H1 (cell line): ENCODE measurements around the gene KNDC1. TPM values are rescaled to one million over a fixed set of nuclear protein-coding genes. Genes with fewer than 3 reads are reported as not detected.

Source experiments
- CTCF ChIA-PET: fragments of 300-600 bp; sonication (Branson Sonifier 250); formaldehyde crosslinking; loops from one replicate; lab custom pipeline; 2021; ENCODE audit not compliant: partially characterized antibody; lab: Charles Lee
- POLR2A ChIA-PET: fragments of 300-600 bp; sonication (Branson Sonifier 250); formaldehyde crosslinking; loops from one replicate; lab custom pipeline; 2021; ENCODE audit warnings: inconsistent platforms; ENCODE audit not compliant: partially characterized antibody; lab: Charles Lee
- DNase-seq, 2 experiments: peaks; one replicate each; pipeline versions ENCODE4 v3.0.0 to v3.0.0-alpha.2; 2010 to 2022; ENCODE audit warnings: low spot score in 2 of 2, low read depth in 1 of 2, mixed read lengths in 1 of 2
- FAIRE-seq: peaks from 2 replicates; lab custom pipeline; 2011; peaks lifted over from hg19 to GRCh38; lab: Jason Lieb, UNC
- H2AFZ ChIP-seq: 2 replicates; pipeline ENCODE4 v1.8.1; 2012; ENCODE audit warnings: low read length, inconsistent platforms
- H2AK5ac ChIP-seq: 2 replicates; pipeline ENCODE4 v1.6.1; 2013; ENCODE audit warnings: low read depth, low read length
- H2BK120ac ChIP-seq: replicated peaks from 2 replicates; pipeline ENCODE3; 2013; ENCODE audit warnings: low read depth, low read length, inconsistent platforms
- H2BK12ac ChIP-seq: 2 replicates; pipeline ENCODE4 v1.6.1; 2013; ENCODE audit warnings: low read depth, low read length
- H2BK15ac ChIP-seq: 2 replicates; pipeline ENCODE4 v1.6.1; 2013; ENCODE audit warnings: low read length
- H2BK20ac ChIP-seq: 2 replicates; pipeline ENCODE4 v1.6.1; 2013; ENCODE audit warnings: low read length
- H2BK5ac ChIP-seq: 2 replicates; pipeline ENCODE4 v1.6.1; 2013; ENCODE audit warnings: low read depth, low read length
- H3K14ac ChIP-seq: 2 replicates; pipeline ENCODE4 v1.6.1; 2013; ENCODE audit warnings: inconsistent platforms; ENCODE audit not compliant: insufficient read length
- H3K18ac ChIP-seq: 2 replicates; pipeline ENCODE4 v1.6.1; 2013; ENCODE audit warnings: low read length; ENCODE audit errors: extremely low read depth
- H3K23ac ChIP-seq: 2 replicates; pipeline ENCODE4 v1.6.1; 2013; ENCODE audit warnings: inconsistent platforms; ENCODE audit not compliant: insufficient read length
- H3K23me2 ChIP-seq: 2 replicates; pipeline ENCODE4 v1.6.1; 2013; ENCODE audit warnings: low read depth, low read length
- H3K27ac ChIP-seq: 2 replicates; pipeline ENCODE4 v1.6.1; 2011; ENCODE audit warnings: low read depth, low read length, inconsistent platforms
- H3K27me3 ChIP-seq, 4 experiments: replicated peaks in 1 of 4; 1 replicate in 1 of 4; 2 replicates in 3 of 4; pipeline versions ENCODE4 v1.6.1 to v1.8.1; 2011 to 2013; ENCODE audit warnings: low read length in 3 of 4, mild to moderate bottlenecking in 3 of 4, inconsistent platforms in 2 of 4, mixed read lengths in 2 of 4, moderate library complexity in 1 of 4; ENCODE audit not compliant: control insufficient read depth in 3 of 4, insufficient read depth in 3 of 4; ENCODE audit errors: extremely low read depth in 1 of 4
- H3K36me3 ChIP-seq, 4 experiments: 2 replicates each; pipeline versions ENCODE4 v1.6.1 to v1.8.1; 2011 to 2013; ENCODE audit warnings: mild to moderate bottlenecking in 4 of 4, low read length in 3 of 4, moderate library complexity in 2 of 4, control low read depth in 1 of 4, inconsistent platforms in 1 of 4; ENCODE audit not compliant: insufficient read depth in 4 of 4, control insufficient read depth in 2 of 4
- H3K4ac ChIP-seq: replicated peaks from 2 replicates; pipeline ENCODE3; 2013; ENCODE audit warnings: low read length, low read depth, mixed read lengths, inconsistent platforms; ENCODE audit not compliant: insufficient read length
- H3K4me1 ChIP-seq, 4 experiments: replicated peaks in 1 of 4; 1 replicate in 1 of 4; 2 replicates in 3 of 4; pipeline versions ENCODE4 v1.6.1 to v1.8.1; 2011 to 2013; ENCODE audit warnings: low read length in 3 of 4, inconsistent platforms in 2 of 4, mixed read lengths in 1 of 4; ENCODE audit not compliant: insufficient read depth in 4 of 4, control insufficient read depth in 3 of 4
- H3K4me2 ChIP-seq, 2 experiments: 2 replicates each; pipeline versions ENCODE4 v1.6.1 to v1.8.1; 2011 to 2013; ENCODE audit warnings: low read depth in 2 of 2, low read length in 2 of 2, control low read depth in 1 of 2, inconsistent platforms in 1 of 2, mild to moderate bottlenecking in 1 of 2; ENCODE audit not compliant: insufficient read depth in 1 of 2
- H3K4me3 ChIP-seq, 4 experiments: fragments of 200-600, 300-600 bp in 1 of 4; sonication (generic), shearing (Covaris generic), sonication (Bioruptor Twin) in 1 of 4; 2 replicates each; pipeline versions ENCODE4 v1.5.1 to v1.8.1; 2011 to 2016; ENCODE audit warnings: low read length in 4 of 4, low read depth in 3 of 4, control low read depth in 2 of 4, inconsistent platforms in 2 of 4, mild to moderate bottlenecking in 2 of 4, mixed read lengths in 1 of 4, moderate library complexity in 1 of 4; ENCODE audit not compliant: insufficient read depth in 2 of 4; ENCODE audit errors: extremely low read depth in 1 of 4
- H3K56ac ChIP-seq: replicated peaks from 2 replicates; pipeline ENCODE3; 2013; ENCODE audit warnings: low read depth, mild to moderate bottlenecking, mixed read lengths, low read length, inconsistent platforms; ENCODE audit not compliant: insufficient read length
- H3K79me1 ChIP-seq: 2 replicates; pipeline ENCODE4 v1.6.1; 2013; ENCODE audit warnings: low read depth, low read length, control low read depth
- H3K79me2 ChIP-seq, 2 experiments: 2 replicates each; pipeline versions ENCODE4 v1.6.1 to v1.8.1; 2012 to 2013; ENCODE audit warnings: low read length in 2 of 2, mild to moderate bottlenecking in 2 of 2, inconsistent platforms in 1 of 2; ENCODE audit not compliant: insufficient read depth in 2 of 2, control insufficient read depth in 1 of 2
- H3K9ac ChIP-seq, 4 experiments: replicated peaks in 1 of 4; 1 replicate in 1 of 4; 2 replicates in 3 of 4; pipeline versions ENCODE4 v1.6.1 to v1.8.1; 2011 to 2013; ENCODE audit warnings: low read depth in 3 of 4, low read length in 3 of 4, control low read depth in 2 of 4, mild to moderate bottlenecking in 2 of 4, moderate library complexity in 2 of 4, inconsistent platforms in 1 of 4; ENCODE audit errors: extremely low read depth in 1 of 4
- H3K9me3 ChIP-seq, 2 experiments: 2 replicates each; pipeline versions ENCODE4 v1.6.1 to v1.8.1; 2012 to 2013; ENCODE audit warnings: mild to moderate bottlenecking in 2 of 2, moderate library complexity in 2 of 2, control low read depth in 1 of 2, inconsistent platforms in 1 of 2, low read depth in 1 of 2, low read length in 1 of 2, mixed read lengths in 1 of 2; ENCODE audit not compliant: insufficient read depth in 2 of 2
- H4K20me1 ChIP-seq, 2 experiments: replicated peaks in 1 of 2; 2 replicates each; pipeline versions ENCODE3 to v1.8.1; 2011 to 2013; ENCODE audit warnings: inconsistent platforms in 2 of 2, low read length in 2 of 2, mild to moderate bottlenecking in 1 of 2; ENCODE audit not compliant: insufficient read depth in 2 of 2, control insufficient read depth in 1 of 2
- H4K5ac ChIP-seq: 2 replicates; pipeline ENCODE4 v1.6.1; 2013; ENCODE audit warnings: low read length, low read depth, mixed read lengths, inconsistent platforms; ENCODE audit not compliant: insufficient read length
- H4K8ac ChIP-seq: 2 replicates; pipeline ENCODE4 v1.8.0; 2013; ENCODE audit warnings: mild to moderate bottlenecking, moderate library complexity, low read length, inconsistent platforms; ENCODE audit not compliant: insufficient read depth; ENCODE audit errors: extremely low read depth
- H4K91ac ChIP-seq: replicated peaks from 2 replicates; pipeline ENCODE3; 2013; ENCODE audit warnings: low read length, mixed read lengths, inconsistent platforms; ENCODE audit not compliant: insufficient read length
- EP300 ChIP-seq, 2 experiments: IDR thresholded peaks; 1 replicate in 1 of 2; 2 replicates in 1 of 2; pipeline ENCODE4 v1.6.1; 2011 to 2012; ENCODE audit warnings: low read depth in 2 of 2, low read length in 2 of 2, mild to moderate bottlenecking in 2 of 2, borderline replicate concordance in 1 of 2, inconsistent platforms in 1 of 2, moderate library complexity in 1 of 2
- HDAC2 ChIP-seq, 2 experiments: fragments of 300-600 bp in 1 of 2; sonication (generic) in 1 of 2; IDR thresholded peaks; 2 replicates each; pipeline ENCODE4 v1.6.1; 2011 to 2012; ENCODE audit warnings: low read depth in 2 of 2, low read length in 2 of 2, mild to moderate bottlenecking in 2 of 2, moderate library complexity in 2 of 2, borderline replicate concordance in 1 of 2, inconsistent platforms in 1 of 2
- HDAC6 ChIP-seq: IDR thresholded peaks from one replicate; pipeline ENCODE4 v1.7.1; 2012; ENCODE audit warnings: low read depth, mild to moderate bottlenecking, inconsistent platforms, low read length, moderate library complexity
- NANOG ChIP-seq: IDR thresholded peaks from 2 replicates; pipeline ENCODE4 v1.6.1; 2011; ENCODE audit warnings: low read length, low read depth, mild to moderate bottlenecking, inconsistent platforms; ENCODE audit not compliant: insufficient read depth, poor library complexity, severe bottlenecking
- POU5F1 ChIP-seq: IDR thresholded peaks from 2 replicates; pipeline ENCODE4 v1.6.1; 2011; ENCODE audit warnings: low read depth, mild to moderate bottlenecking, low read length, moderate library complexity
- SIN3A ChIP-seq, 2 experiments: IDR thresholded peaks in 1 of 2; conservative IDR thresholded peaks in 1 of 2; 2 replicates each; pipeline ENCODE4 v1.6.1; 2011 to 2012; ENCODE audit warnings: low read length in 2 of 2, improper control_type of control experiment in 1 of 2, low read depth in 1 of 2, mild to moderate bottlenecking in 1 of 2
- SIRT6 ChIP-seq: IDR thresholded peaks from one replicate; pipeline ENCODE4 v1.7.1; 2012; ENCODE audit warnings: low read length, inconsistent platforms
- SP2 ChIP-seq: IDR thresholded peaks from 2 replicates; pipeline ENCODE4 v1.6.1; 2012; ENCODE audit warnings: mild to moderate bottlenecking, low read length, inconsistent platforms
- TAF1 ChIP-seq: IDR thresholded peaks from 2 replicates; pipeline ENCODE4 v1.6.1; 2011; ENCODE audit warnings: mild to moderate bottlenecking, low read depth, low read length
- TBP ChIP-seq: IDR thresholded peaks from 2 replicates; pipeline ENCODE4 v1.6.1; 2011; ENCODE audit warnings: low read depth, low read length, improper control_type of control experiment
- ZNF274 ChIP-seq: IDR thresholded peaks from 2 replicates; pipeline ENCODE4 v1.7.0; 2012; ENCODE audit warnings: low read length, borderline replicate concordance; ENCODE audit errors: extremely low read depth
- WGBS, 2 experiments: shearing (Covaris generic) in 1 of 2; methylation state at CpG; one replicate each; pipeline versions ENCODE4 v1.1.6 to v1.1.7; 2013 to 2015; ENCODE audit warnings: low lambda C conversion rate in 2 of 2, mixed read lengths in 2 of 2, inconsistent platforms in 1 of 2, low coverage in 1 of 2, missing lambda C conversion rate in 1 of 2; ENCODE audit not compliant: insufficient replicate concordance in 2 of 2, insufficient coverage in 1 of 2, insufficient read length in 1 of 2; ENCODE audit errors: extremely low coverage in 1 of 2, missing lambda C conversion rate in 1 of 2; 5-methylcytosine and 5-hydroxymethylcytosine counted together
- polyA plus RNA-seq, 7 experiments: library from polyadenylated mRNA; depleted of rRNA in 3 of 7; stranded (reverse) in 5 of 7; unstranded in 2 of 7; fragments of >200 nt in 5 of 7; fragments of 200-250 nt in 2 of 7; gene quantifications; 1 replicate in 5 of 7; 2 replicates in 1 of 7; 4 replicates in 1 of 7; pipeline versions ENCODE4 v1.2.1 to v1.2.3, GENCODE V29; 2011 to 2013; ENCODE audit warnings: missing spikeins in 2 of 7, mixed read lengths in 2 of 7
- total RNA-seq: library from RNA; stranded (reverse); fragmentation: NEBNext Ultra II Directional; extraction: Animal tissue kit (Norgen Biotek cat#: 25700); gene quantifications from 2 replicates; pipeline ENCODE4 v1.2.1, GENCODE V29; 2021

The KNDC1 gene
- total and polyA plus RNA-seq, 2 of the 8 experiments (the other 6 are each of a cell fraction or from before 2014, with no cell fraction given) = 7.5 to 16.7 TPM

DNA sequence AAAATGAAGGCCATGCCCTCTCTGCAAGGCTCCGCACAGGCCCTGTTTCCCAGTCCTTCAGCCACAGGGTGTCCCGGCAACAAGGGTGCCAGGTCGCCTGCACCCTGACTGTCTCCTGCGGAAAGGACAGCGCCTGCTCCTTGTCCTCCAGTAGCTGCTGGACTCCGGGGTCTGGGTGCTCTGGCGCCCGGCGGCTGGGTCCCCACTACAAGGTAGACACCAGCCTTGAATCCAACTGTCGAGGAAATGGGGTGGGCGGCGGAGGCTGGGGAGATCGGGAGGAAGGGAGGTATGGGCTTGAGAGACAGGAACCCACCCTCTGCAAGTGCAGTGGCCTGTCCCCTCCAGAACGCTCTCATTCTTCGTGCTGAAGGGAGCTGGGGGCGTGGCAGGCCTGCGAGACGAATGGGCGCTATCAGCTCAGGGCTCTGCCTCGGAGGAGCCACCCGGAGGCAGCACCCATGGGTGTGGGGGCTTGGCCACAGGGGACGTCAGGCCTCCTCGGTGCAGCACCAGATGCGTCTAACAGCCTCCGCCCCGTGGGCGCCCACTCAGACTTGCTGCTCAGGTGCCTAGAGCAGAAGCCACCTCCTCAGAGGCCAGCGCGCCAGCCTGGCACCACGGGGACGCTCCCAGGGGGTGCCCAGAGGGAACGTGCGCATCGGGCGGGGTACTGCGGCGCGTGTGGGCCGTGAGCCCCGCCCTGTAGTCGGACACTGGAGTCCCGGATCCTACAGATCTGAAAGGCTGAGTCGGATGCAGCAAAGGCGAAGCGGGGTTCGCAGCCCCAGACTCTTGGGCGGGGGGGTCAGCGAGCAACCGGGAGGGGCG, 101.1 kb downstream of the KNDC1 start:
- H4K5ac ChIP-seq = peak overlapping the region; percentile 67
- peak overlapping the region; percentile 72 to 81 for H3K4me2 ChIP-seq
- H3K56ac ChIP-seq = no peak overlapping the region
- peaks cover 0 to 20% (median 11%) of the 10 kb centered on the region in 4 experiments; a peak in 5 of 7 replicates for H3K4me1 ChIP-seq
- H2BK5ac ChIP-seq = no peak overlapping the region
- H4K8ac ChIP-seq = no peak overlapping the region; the same call in none of the 2 replicates
- H4K20me1 ChIP-seq = no peaks in the 10 kb centered on the region
- H2BK12ac ChIP-seq = no peak overlapping the region
- 45% methylated on average over 46 of the region's 50 CpGs; no CpG with 5 or more reads in 1 of the 2 experiments for WGBS, 2 experiments
- peak overlapping the region; percentile 39 to 89 (median 58) for H3K4me3 ChIP-seq
- ChIA-PET POLR2A (interaction anchor here (0.6 to 1.8 kb wide), 2 partner anchors 16 to 95 kb away, joined by 3 to 7 read pairs; partner anchors contain the start of gene ADAM8), CTCF (interaction anchor here (0.6 to 1.2 kb wide), 3 partner anchors 14 to 44 kb away, joined by 3 read pairs; no protein-coding TSS in a partner anchor)
- FAIRE-seq (no peak), DNase-seq (no peak)
- H3K18ac ChIP-seq = peak overlapping the region; percentile 93
- peak overlapping the region; percentile 72; the same call in 1 of the 2 replicates for H2BK15ac ChIP-seq
- H3K79me2 ChIP-seq = no peaks in the 10 kb centered on the region
- H4K91ac ChIP-seq = peak overlapping the region; percentile 65
- no peak overlapping the region for H2BK120ac ChIP-seq
- H3K27ac ChIP-seq = no peak overlapping the region
- H2AFZ ChIP-seq = no peak overlapping the region
- no peaks in the 10 kb centered on the region for H3K36me3 ChIP-seq
- peaks cover 0 to 15% (median 8%) of the 10 kb centered on the region in 4 experiments; a peak in 6 of 7 replicates for H3K27me3 ChIP-seq
- H2AK5ac ChIP-seq = no peak overlapping the region; the same call in 1 of the 2 replicates
- H3K9me3 ChIP-seq = no peaks in the 10 kb centered on the region
- peak overlapping the region; percentile 94 for H3K4ac ChIP-seq
- peaks cover 7% of the 10 kb centered on the region; the same call in 1 of the 2 replicates for H3K23me2 ChIP-seq
- no peak overlapping the region for H2BK20ac ChIP-seq
- H3K14ac ChIP-seq = no peak overlapping the region
- no peaks in the 10 kb centered on the region for H3K79me1 ChIP-seq
- H3K23ac ChIP-seq = no peak overlapping the region
- H3K9ac ChIP-seq = peak overlapping the region in 2 of 4 experiments; percentile 4 to 15; a peak in 1 of 7 replicates
- TF ChIP-seq TBP = no peak
- TF ChIP-seq SIN3A (conservative IDR thresholded peaks at IDR 0.05 in 1 of 2, IDR thresholded peaks at IDR 0.05 in 1 of 2; ENCODE audit: low read depth in 1 of 2, low read length in 2 of 2) = no peak
- no peak for TF ChIP-seq SIRT6
- no peak for TF ChIP-seq HDAC6
- TF ChIP-seq SP2 = no peak
- TF ChIP-seq NANOG = no peak
- TF ChIP-seq ZNF274 = no peak
- no peak for TF ChIP-seq EP300 (IDR thresholded peaks at IDR 0.05; ENCODE audit: borderline replicate concordance in 1 of 2, low read depth in 2 of 2, low read length in 2 of 2)
- TF ChIP-seq POU5F1 = no peak
- no peak for TF ChIP-seq TAF1
- no peak for TF ChIP-seq HDAC2 (IDR thresholded peaks at IDR 0.05; ENCODE audit: borderline replicate concordance in 1 of 2, low read depth in 2 of 2, low read length in 2 of 2)
